HuH-7 (cell line): ENCODE measurements around the gene SLC35D2.
"Not testable (repeated sequence)": the region's sequence is repeated elsewhere in the genome, so short reads cannot be mapped to it uniquely, and the experiment has no call there.

Source experiments
- DNase-seq: peaks from one replicate; pipeline ENCODE4 v3.0.0; 2011; ENCODE audit warnings: low spot score

Gene SLC35D2

DNA sequence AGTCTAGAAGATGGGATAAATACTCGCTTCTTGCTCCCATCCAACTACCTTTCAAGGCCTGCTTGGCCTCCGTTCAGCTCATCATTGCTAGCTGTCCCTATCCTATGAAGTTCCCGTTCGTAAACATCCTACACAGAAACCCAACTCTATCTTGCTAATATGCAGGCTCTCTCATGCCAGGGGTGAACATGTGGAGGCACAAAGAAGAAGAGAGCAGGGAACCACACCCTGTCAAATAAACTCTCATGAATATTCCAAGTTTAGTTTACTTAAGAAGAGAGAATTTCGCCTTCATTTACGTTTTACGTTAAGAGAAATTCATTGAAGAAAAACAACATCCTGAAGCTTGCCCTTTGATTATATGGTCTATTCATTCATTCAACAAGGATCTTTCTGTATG is 73.7 kb downstream of the SLC35D2 start:
- DNase-seq = no peak

- DNase-seq = not testable (repeated sequence)
Observed at GRCh38 chr9:96306958-96307357, 76.6 kb downstream of the SLC35D2 start.

DNA sequence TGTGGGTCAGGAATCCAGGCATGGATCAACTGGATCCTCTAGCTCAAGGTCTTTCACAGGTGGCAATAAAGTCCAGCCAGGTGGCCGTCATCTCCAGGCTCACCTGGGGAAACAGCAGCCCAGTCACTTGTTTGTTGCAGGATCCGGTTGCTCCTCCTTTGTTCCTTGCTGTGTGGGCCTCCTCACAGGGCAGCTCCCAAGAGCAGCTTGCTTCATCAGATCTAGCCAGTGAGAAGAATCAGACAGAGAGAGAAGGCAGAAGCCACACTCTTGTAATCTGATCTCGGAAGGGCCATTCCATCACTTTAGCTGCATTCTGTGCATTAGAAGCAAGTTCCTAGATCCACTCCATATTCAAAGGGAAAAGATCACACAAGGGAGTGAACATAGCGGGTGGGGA is 78.3 kb downstream of the SLC35D2 start:
- DNase-seq = no peak

DNA sequence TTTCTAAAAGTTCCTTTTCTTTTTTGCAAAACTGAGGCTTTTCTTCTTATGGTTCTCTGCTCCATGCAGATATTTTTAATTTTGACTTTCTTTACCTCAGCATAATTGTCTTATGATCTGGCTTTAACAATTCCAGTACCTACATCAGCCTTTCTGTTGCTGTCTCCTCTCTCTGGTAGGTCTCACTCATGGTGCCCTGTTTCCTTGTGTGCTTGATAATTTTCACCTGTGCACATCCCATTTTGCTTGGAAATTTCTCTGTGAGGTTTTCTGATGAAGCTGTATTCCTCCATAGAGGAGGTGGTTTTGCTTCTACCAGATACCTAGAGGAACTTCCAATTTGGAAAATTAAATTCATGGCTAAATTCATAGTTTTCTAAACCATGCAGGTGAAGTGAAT is 79.3 kb downstream of the SLC35D2 start:
- DNase-seq = no peak

GRCh38 chr9:96302021-96302420 is 81.5 kb downstream of the SLC35D2 start, which contains the start of gene HSD17B3:
Gene HSD17B3, minus strand, starts transcription at chr9:96302176. Its CDS starts 72 bp downstream, at chr9:96302104.
- no peak for DNase-seq

GRCh38 chr9:96299823-96300222 is 83.7 kb downstream of the SLC35D2 start:
- no peak for DNase-seq

DNA sequence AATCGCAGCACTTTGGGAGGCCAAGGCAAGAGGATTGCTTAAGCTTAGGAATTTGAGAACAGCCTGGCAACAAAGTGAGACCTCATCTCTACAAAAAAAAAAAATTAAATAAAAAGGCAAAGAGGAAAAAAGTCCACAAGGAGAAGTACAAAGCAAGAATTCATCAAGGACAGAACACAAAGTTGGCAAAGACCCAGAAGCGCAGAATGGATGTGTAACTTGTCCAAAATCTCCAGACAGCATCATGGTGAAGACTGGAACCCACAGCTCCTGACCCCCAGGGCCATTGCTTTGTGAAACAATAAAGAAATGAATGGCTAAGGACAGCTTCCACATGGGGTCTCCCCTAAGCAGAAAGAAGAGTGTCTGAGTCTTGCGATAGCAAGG is 89.4 kb downstream of the SLC35D2 start:
- DNase-seq = no peak

DNA sequence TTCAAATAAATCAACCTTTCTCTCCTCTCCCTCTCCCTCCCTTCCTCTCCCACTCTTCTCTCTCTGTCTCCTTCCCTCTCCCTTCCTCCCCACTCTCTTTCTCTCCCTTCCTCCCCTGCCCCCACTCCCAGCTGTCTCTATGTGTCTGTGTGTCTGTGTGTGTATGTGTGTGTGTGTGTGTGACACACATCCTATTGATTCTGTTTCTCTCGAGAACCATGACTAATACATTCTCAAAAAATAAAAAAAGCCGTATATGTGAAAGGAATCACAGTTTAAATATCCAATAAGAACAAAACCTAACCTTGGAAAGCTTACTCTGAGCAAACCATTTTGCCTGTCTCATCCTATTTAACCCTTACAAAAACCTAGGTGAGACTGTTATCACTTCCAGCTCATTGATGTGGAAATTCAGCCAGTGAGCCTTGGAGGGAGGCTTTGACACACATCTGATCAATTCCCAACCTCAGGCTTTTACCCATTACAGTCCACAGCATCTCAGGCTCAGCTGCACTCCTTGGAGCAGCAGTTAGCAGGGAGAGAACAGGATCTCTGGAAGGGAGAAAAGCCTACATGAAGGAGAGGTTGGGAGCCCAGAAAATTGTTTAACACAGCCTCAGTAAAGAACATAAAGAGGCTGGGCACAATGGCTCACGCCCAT is 89.9 kb downstream of the SLC35D2 start:
- DNase-seq = no peak

DNA sequence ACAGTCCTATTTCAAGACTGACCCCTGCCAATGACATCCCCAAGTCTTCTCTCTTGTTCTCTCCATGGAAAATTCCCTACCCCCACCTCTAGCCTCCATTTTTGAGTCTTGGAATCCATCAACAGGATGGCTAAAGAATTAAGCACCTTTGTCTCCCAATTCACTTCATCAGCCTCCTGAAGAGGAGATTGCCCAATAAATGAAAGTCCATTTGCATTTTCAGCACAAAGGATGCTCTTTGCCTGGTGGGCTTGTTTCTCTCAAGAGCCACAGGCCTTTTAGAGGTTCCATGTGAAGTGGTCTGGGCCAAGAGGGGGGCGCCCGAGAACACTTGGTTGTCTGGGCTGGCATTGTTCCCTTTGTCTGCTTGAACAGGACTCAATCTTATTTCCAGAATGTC is 94.1 kb downstream of the SLC35D2 start:
- DNase-seq = no peak

GRCh38 chr9:96281641-96282040 is 101.9 kb downstream of the SLC35D2 start:
- no peak for DNase-seq

DNA sequence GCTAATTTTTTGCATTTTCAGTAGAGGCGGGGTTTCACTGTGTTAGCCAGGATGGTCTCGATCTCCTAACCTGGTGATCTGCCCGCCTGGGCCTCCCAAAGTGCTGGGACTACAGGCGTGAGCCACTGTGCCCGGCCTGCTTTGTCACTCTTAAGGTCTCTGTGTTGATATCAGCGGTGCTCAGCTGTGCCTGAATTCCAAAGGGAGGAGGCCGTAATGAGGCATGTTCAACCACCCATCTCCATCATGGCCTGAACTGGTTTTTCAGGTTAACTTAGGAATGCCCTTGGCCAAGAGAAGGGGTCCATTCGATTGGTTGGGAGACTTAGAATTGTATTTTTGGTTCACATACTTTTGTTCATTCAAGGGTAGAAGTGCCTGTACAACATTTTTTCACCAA is 103.6 kb downstream of the SLC35D2 start:
- DNase-seq = no peak

- no peak for DNase-seq
Observed at GRCh38 chr9:96274939-96275338, 108.6 kb downstream of the SLC35D2 start.
